Skin of body (tissue), 2 donors: ENCODE data around the gene ST3GAL4. TPM values are rescaled to one million over a fixed set of nuclear protein-coding genes. Genes with fewer than 3 reads are reported as not detected.

Experiments used
- DNase-seq: peaks from one replicate; lab custom pipeline; 2025; lab: John Stamatoyannopoulos, UW
- total RNA-seq: library from RNA; depleted of rRNA; stranded (reverse); fragments of >200 nt; gene quantifications from one replicate; pipeline ENCODE4 v1.2.3, GENCODE V29; 2014

ST3GAL4 gene
- total RNA-seq, 1 donor from 2014 or later, result 34.3 TPM

DNA sequence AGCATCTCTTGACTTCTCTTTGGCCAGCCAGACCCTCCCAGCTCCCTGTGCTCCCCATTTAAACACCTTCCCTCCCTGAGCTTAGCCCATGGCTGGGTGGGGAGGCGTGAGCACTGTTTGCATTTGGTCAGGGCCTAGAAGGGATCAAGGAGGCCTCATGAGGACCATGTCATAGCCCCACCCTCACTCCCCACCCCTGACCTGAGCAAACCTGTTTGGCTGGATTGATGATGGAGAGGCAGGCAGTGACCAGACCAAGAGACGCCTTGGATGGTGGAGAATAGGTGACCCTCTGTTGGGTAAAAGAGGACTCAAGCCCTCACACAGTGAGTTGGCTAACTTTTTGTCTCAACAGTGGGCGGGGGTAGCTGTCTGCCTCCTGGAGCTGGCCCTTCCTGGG, 49.9 kb downstream of the ST3GAL4 start:
- DNase-seq, result no peak

GRCh38 chr11:126405906-126406305, 50.4 kb downstream of the ST3GAL4 start:
- no peak for DNase-seq

GRCh38 chr11:126406368-126406767, 50.9 kb downstream of the ST3GAL4 start:
- no peak for DNase-seq

DNA sequence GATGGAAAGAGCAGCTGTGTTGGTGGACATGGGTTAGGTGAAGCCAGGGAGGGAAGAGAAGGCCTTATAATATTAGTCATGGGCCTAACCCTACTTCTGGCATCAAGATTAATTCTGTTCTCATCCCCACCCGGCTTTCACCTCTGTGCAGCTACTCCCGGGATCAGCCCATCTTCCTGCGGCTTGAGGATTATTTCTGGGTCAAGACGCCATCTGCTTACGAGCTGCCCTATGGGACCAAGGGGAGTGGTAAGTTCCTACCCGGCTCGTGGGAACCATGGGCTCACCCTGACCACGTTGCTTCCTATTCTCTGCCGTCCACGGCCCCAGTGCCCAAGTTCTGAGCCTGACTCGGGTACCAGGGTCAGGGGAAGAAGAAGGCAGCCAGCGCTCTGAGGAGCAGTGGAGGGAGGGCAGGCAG, 51.6 kb downstream of the ST3GAL4 start:
- no peak for DNase-seq

DNA sequence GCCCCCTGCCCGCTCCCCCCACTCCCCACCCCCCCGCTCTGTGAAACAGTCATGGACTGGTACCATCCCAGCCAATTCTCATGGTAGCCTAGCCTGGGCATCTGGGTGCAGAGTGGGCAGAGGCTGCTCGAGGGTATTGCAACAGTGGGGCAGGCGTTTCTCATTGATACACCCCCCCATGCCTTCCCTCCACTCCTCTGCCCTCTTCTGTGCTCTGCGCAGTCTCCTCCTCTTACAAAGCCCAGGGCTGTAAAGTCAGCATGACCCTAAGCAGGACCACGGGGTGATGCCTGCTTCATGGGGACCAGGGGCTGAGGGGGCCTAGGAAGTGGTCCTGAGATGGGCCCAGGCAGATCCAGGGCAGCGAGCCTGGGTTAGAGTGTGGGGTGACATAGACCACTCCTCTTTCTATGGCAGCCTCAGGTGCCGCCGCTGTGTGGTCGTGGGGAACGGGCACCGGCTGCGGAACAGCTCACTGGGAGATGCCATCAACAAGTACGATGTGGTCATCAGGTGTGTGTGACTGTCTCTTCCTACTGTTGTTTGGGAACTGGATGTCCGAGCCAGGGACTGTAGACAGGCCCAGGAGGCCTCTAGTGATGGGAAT, 52.3 kb downstream of the ST3GAL4 start:
- no peak for DNase-seq

- no peak for DNase-seq
Measured at GRCh38 chr11:126408496-126408895, 53.0 kb downstream of the ST3GAL4 start.

GRCh38 chr11:126408901-126409619, 53.6 kb downstream of the ST3GAL4 start:
- no peak for DNase-seq

GRCh38 chr11:126409620-126409985, 54.1 kb downstream of the ST3GAL4 start:
- DNase-seq, result no peak

GRCh38 chr11:126410649-126411048, 55.2 kb downstream of the ST3GAL4 start:
- no peak for DNase-seq

- DNase-seq, result no peak
Measured at GRCh38 chr11:126411971-126412381, 56.5 kb downstream of the ST3GAL4 start.

- no peak for DNase-seq
Measured at GRCh38 chr11:126413426-126413825, 57.9 kb downstream of the ST3GAL4 start.

- DNase-seq, result no peak
Measured at GRCh38 chr11:126413843-126414405, 58.4 kb downstream of the ST3GAL4 start.

GRCh38 chr11:126414615-126415014, 59.1 kb downstream of the ST3GAL4 start:
- no peak for DNase-seq

DNA sequence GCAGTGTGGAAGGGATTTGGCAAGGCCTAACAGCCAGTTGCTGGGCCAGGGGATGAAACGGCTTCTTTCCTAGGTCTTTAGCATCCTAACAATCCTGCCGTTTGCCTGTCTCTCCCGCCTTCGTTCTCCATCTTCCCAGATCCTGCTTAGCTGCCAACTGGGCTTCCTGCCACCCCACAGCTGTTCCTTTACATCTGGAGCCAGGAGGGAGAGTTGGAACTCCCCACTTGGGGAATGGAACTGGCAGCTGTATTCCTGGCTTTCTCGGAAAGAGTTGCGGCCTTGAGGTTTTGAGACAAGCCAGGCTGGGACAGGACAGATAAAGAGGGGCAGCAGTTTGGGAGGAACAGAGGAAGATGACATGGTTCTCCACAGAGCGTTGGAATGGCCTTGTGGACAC, 59.6 kb downstream of the ST3GAL4 start:
- peak; percentile 93 for DNase-seq

GRCh38 chr11:126415669-126416420, 60.4 kb downstream of the ST3GAL4 start:
- DNase-seq, result peak; percentile 73

- peak; percentile 76 for DNase-seq
Measured at GRCh38 chr11:126416542-126417090, 61.1 kb downstream of the ST3GAL4 start.

GRCh38 chr11:126417091-126417862, 61.8 kb downstream of the ST3GAL4 start:
- DNase-seq, result no peak

DNA sequence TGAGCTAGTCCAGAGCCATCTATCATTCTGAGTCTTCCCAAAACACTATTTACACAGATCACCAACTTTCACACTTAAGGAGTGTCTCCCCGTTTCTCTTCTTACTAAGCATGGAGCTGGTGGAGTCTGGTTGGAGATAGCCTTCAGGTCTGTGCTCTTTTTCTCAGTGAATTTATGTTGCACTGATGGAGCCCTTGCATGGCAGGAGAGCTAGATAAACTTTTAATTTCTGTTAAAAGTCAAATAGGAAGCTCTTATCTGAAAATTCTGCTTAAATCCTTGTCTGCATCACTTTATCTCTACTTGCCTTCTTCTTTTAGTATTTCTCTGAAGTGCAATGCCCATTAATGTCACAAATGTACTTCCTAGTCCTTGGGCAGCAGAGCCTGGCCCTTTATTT, 63.4 kb downstream of the ST3GAL4 start:
- DNase-seq, result no peak

DNA sequence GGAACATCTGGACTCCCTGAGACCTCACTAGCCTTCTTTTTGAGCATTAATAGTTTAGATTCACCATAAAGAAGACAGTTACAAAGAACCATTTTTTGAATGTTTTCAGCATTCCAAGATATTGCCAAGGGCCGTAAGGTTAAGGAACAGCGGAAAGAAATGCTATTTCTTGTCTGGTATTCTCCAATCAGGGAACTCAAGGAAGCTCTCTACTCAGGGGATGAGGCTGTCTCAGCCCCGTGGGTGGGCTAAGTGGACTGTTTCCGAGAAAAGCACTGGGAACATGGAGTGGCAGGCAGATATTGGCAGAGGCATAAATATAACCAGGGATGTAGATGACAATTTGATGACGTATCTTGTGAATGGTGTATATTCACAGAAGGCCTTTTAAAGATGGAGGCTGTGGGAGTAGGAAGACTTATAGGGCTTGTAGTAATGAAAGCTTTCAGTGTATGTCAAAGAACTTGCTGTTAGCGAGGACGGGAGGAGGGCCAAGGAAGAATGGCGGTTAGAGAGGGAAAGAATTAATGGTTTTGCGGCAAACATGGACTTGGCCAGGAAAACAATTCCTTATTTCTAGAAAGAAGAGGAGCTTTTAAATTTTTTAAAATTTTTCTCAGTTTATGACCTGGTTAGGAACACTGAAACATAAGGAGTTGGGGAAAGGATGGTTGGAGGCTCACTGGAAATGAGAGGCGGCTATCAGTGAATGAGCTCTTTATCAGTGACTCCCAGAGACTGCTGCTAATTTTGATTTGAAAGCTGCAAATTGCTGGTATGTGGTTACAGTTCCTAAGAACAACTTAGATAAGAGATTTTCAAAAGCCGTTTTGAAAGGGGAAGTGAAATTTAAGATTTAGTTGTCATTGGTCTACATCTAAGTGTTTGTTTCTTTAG, 64.6 kb downstream of the ST3GAL4 start:
- peak; percentile 67 for DNase-seq

GRCh38 chr11:126420698-126421256, 65.3 kb downstream of the ST3GAL4 start:
- DNase-seq, result no peak
